Measurements from ENCODE around the gene INO80C.
A peak's percentile ranks its signal among the peaks of the same experiment; 100 is the strongest.

INO80C gene

DNA sequence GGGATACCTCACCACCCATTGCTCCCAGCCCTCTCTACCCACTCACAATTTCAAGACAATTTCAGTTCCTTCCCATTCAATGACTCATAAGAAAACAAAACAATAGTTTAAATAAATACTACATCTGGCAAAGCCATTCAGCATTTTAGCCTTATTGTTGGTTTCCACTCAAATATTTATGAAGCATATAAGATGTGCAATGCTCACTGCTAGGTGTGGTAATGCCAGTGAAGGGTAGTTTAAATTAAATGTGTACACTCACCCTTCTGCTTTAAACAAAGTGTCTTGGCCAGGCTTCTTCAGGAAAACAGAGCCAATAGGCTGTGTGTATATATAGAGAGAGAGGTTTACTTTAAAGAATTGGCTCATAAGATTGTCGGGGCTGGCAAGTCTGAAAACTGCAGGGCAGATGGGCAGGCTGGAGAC lies 37.0 kb downstream of the INO80C start:
- no peaks in the 10 kb centered on the region for H3F3A ChIP-seq (ENCODE audit: insufficient read depth, low read length)
- no peaks in the 10 kb centered on the region for H3K27me3 ChIP-seq (replicated peaks; ENCODE audit: insufficient read depth, low read length)
- H3K9me3 ChIP-seq (replicated peaks; ENCODE audit: insufficient read depth, low read length): no peaks in the 10 kb centered on the region
- no peak overlapping the region for H3K27ac ChIP-seq (ENCODE audit: low read length)
- H3K36me3 ChIP-seq (replicated peaks; ENCODE audit: insufficient read depth, low read length): no peaks in the 10 kb centered on the region
- H3K4me1 ChIP-seq (ENCODE audit: low read length): no peaks in the 10 kb centered on the region
- no peak overlapping the region for H3K9ac ChIP-seq (ENCODE audit: low read length)
- TF ChIP-seq EZH2phosphoT487 (IDR thresholded peaks at IDR 0.05; ENCODE audit: low read length) (no peak), EZH2 (optimal IDR thresholded peaks at IDR 0.05; ENCODE audit: low read depth, low read length) (no peak)
- TF ChIP-seq, protein P1, sequence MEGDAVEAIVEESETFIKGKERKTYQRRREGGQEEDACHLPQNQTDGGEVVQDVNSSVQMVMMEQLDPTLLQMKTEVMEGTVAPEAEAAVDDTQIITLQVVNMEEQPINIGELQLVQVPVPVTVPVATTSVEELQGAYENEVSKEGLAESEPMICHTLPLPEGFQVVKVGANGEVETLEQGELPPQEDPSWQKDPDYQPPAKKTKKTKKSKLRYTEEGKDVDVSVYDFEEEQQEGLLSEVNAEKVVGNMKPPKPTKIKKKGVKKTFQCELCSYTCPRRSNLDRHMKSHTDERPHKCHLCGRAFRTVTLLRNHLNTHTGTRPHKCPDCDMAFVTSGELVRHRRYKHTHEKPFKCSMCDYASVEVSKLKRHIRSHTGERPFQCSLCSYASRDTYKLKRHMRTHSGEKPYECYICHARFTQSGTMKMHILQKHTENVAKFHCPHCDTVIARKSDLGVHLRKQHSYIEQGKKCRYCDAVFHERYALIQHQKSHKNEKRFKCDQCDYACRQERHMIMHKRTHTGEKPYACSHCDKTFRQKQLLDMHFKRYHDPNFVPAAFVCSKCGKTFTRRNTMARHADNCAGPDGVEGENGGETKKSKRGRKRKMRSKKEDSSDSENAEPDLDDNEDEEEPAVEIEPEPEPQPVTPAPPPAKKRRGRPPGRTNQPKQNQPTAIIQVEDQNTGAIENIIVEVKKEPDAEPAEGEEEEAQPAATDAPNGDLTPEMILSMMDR (IDR thresholded peaks at IDR 0.05; ENCODE audit: low read length): no peak
- H3K4me2 ChIP-seq (ENCODE audit: low read depth, low read length): no peak overlapping the region
- no peaks in the 10 kb centered on the region for H3K9me2 ChIP-seq (replicated peaks; ENCODE audit: insufficient read depth, low read length)
- H3K79me2 ChIP-seq (ENCODE audit: low read length): no peaks in the 10 kb centered on the region
- no peak overlapping the region for H3K4me3 ChIP-seq (ENCODE audit: low read length)
- H2AFZ ChIP-seq (ENCODE audit: low read length): no peak overlapping the region
- DNase-seq: no peak
- H4K20me1 ChIP-seq (ENCODE audit: insufficient read depth, low read length): no peaks in the 10 kb centered on the region

DNA sequence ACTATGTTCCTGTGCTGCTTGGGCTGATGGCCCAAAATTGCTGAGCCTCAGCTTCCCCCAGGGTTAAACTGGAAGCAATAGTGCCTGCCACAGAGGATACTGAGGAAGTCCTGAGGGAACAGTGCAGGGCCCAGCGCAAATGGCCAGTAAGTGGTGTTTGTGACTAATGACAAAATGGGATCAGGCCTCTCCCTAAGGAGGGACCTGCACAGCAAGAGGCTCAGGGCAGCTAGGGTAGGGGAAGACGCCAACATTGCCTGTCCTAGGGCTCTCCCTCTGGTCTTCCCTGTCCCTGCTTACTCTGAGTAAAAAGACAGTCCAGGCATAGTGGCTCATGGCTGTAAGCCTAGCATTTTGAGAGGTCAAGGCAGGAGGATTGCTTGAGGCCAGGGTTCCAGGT lies 37.8 kb downstream of the INO80C start:
- Histone ChIP-seq H3K79me2 (ENCODE audit: low read length) (no peaks in the 10 kb centered on the region), H3K27me3 (replicated peaks; ENCODE audit: insufficient read depth, low read length) (no peaks in the 10 kb centered on the region), H2AFZ (ENCODE audit: low read length) (no peak overlapping the region), H3K4me1 (ENCODE audit: low read length) (no peaks in the 10 kb centered on the region), H3K36me3 (replicated peaks; ENCODE audit: insufficient read depth, low read length) (no peaks in the 10 kb centered on the region), H3K9me2 (replicated peaks; ENCODE audit: insufficient read depth, low read length) (no peaks in the 10 kb centered on the region), H3K9ac (ENCODE audit: low read length) (no peak overlapping the region), H3K4me3 (ENCODE audit: low read length) (no peak overlapping the region), H3K4me2 (ENCODE audit: low read depth, low read length) (no peak overlapping the region), H3K9me3 (replicated peaks; ENCODE audit: insufficient read depth, low read length) (no peaks in the 10 kb centered on the region), H3F3A (ENCODE audit: insufficient read depth, low read length) (no peaks in the 10 kb centered on the region), H4K20me1 (ENCODE audit: insufficient read depth, low read length) (no peaks in the 10 kb centered on the region), H3K27ac (ENCODE audit: low read length) (no peak overlapping the region)
- no peak for DNase-seq
- no peak for TF ChIP-seq EZH2 (optimal IDR thresholded peaks at IDR 0.05; ENCODE audit: low read depth, low read length)
- TF ChIP-seq, protein P1 (IDR thresholded peaks at IDR 0.05; ENCODE audit: low read length): no peak
- no peak for TF ChIP-seq EZH2phosphoT487 (IDR thresholded peaks at IDR 0.05; ENCODE audit: low read length)

DNA sequence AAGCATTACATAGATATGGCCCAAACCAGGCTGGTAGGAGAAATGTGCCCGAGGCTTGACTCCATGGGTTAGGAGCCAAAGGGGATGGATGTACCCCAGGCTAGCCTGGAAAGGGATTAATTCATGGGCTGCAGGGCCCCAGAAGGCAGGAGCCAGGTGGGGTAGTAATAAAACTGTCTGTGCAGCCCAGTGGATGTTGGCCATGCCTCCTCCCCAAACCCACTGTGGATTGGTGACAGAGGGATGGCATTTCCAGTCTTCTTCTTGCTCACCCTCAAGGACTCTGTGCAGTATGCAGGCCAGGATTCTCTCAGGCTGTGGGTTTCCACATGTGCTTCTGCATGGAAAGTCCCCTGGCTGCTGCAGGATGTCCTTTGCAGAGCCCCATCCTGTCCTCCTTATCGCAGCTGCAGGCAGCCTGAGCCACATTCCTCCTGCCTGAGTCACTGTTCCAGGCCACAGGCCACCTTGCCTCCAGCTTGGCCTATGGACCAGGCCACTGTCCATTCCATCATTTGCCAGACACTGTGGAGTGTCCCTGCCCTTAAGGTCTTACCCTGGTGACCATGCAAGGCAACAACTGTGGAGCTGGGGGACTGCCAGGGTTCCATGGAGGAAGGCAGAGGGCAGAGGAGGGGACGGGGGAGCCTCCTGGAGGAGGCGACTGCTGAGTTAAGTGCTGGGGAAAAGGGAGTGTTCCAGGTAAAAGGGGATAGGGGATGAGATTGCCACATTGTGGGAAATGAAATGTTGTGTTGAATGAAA lies 38.9 kb downstream of the INO80C start:
- no peaks in the 10 kb centered on the region for H3F3A ChIP-seq (ENCODE audit: insufficient read depth, low read length)
- no peaks in the 10 kb centered on the region for H3K9me3 ChIP-seq (replicated peaks; ENCODE audit: insufficient read depth, low read length)
- H3K4me2 ChIP-seq (ENCODE audit: low read depth, low read length): no peak overlapping the region
- TF ChIP-seq EZH2 (optimal IDR thresholded peaks at IDR 0.05; ENCODE audit: low read depth, low read length) (no peak), EZH2phosphoT487 (IDR thresholded peaks at IDR 0.05; ENCODE audit: low read length) (no peak)
- TF ChIP-seq, protein P1 (IDR thresholded peaks at IDR 0.05; ENCODE audit: low read length): no peak
- no peak overlapping the region for H2AFZ ChIP-seq (ENCODE audit: low read length)
- H3K9me2 ChIP-seq (replicated peaks; ENCODE audit: insufficient read depth, low read length): no peaks in the 10 kb centered on the region
- peak; percentile 8 for DNase-seq
- no peaks in the 10 kb centered on the region for H3K4me1 ChIP-seq (ENCODE audit: low read length)
- H3K27me3 ChIP-seq (replicated peaks; ENCODE audit: insufficient read depth, low read length): no peaks in the 10 kb centered on the region
- H3K79me2 ChIP-seq (ENCODE audit: low read length): no peaks in the 10 kb centered on the region
- H3K9ac ChIP-seq (ENCODE audit: low read length): no peak overlapping the region
- no peak overlapping the region for H3K27ac ChIP-seq (ENCODE audit: low read length)
- no peaks in the 10 kb centered on the region for H3K36me3 ChIP-seq (replicated peaks; ENCODE audit: insufficient read depth, low read length)
- H3K4me3 ChIP-seq (ENCODE audit: low read length): no peak overlapping the region
- H4K20me1 ChIP-seq (ENCODE audit: insufficient read depth, low read length): no peaks in the 10 kb centered on the region
